ENCODE results near the gene RAB4A.
"Not testable (repeated sequence)": the region's sequence is repeated elsewhere in the genome, so short reads cannot be mapped to it uniquely, and the experiment has no call there.

Gene RAB4A

DNA sequence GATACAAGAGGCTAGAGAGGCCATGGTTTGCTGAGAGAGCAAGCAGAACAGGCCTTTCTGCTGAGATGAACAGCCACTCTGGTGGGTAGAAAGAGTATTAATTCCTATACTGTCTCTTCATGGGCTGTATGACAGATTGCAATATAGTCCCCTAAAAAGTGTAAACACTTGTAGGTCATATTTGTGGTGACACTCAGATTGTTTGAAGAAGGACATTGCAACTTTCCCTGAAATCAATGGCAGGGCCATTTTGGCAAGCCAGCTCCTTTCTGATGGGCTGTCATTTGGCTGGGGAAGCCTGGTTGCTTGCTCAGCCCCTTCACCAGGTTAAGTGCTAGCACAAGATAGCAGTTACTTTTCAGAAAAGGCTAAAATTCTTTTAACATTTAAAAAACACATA, 27.5 kb downstream of the RAB4A start:
- DNase-seq (ENCODE audit: low read depth), result no peak

DNA sequence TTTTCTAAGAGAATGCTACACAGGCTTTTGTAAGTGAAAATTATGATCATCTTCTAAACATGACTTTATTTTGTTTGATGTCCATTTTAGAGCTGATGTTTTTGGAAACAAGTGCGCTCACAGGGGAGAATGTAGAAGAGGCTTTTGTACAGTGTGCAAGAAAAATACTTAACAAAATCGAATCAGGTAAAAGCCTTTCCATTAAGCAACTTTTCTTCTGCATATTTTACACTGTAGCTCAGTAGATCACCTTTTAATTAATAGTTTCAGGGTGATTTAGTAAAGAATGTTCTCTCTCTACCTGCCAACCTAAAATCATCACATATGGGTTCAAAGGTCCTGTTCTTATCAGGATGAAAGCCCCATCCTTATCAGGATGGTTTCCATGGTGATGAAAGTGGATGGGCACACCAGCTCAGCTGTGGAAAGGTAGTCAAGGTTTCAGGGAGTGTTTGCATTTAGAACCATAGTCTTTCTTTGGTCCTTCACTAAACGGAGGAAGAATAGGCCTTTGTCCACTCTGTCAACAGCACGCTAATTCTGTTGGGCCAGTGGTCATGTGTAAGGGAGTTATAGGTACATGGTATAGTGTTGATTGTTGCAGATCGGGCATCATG, 28.1 kb downstream of the RAB4A start:
- DNase-seq (ENCODE audit: low read depth), result no peak

GRCh38 chr1:229300099-229300757, 29.3 kb downstream of the RAB4A start:
- no peak for DNase-seq (ENCODE audit: low read depth)

DNA sequence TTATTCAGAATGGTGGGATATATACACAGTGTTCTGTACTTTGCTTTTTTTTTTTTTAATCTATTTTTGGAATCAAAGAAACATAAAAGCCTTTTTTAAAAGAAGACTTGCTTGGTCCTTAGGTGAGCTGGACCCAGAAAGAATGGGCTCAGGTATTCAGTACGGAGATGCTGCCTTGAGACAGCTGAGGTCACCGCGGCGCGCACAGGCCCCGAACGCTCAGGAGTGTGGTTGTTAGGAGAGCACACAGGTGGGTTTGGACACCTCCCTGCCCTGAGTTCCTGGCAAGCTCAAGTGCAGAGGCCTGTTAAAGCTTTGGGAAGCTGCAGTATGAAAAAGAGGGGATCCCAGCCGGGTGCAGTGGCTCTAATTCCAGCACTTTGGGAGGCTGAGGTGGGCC, 31.8 kb downstream of the RAB4A start:
- no peak for DNase-seq (ENCODE audit: low read depth)

- DNase-seq (ENCODE audit: low read depth), result no peak
Observed at GRCh38 chr1:229303855-229304254, 32.9 kb downstream of the RAB4A start.

- DNase-seq (ENCODE audit: low read depth), result no peak
Observed at GRCh38 chr1:229305392-229305791, 34.5 kb downstream of the RAB4A start.

DNA sequence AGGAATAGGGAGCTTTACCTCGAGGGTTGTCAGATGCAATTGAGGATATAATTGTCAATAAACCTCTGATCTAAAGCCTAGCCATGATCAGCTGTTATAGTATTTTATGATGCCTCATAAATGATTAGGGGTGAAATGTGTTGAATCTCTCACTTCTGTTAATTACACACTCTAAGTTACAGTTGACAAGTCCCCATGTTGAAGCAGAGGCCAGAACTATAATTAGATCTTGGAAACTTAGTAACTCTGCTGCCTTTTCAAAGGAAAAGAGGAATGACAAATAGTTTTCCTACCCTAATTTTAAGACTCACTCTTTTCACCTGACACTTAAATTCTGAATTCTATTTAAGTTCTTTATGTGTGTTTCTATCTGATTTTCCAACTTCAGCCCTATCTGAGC, 38.2 kb downstream of the RAB4A start:
- DNase-seq (ENCODE audit: low read depth), result no peak

DNA sequence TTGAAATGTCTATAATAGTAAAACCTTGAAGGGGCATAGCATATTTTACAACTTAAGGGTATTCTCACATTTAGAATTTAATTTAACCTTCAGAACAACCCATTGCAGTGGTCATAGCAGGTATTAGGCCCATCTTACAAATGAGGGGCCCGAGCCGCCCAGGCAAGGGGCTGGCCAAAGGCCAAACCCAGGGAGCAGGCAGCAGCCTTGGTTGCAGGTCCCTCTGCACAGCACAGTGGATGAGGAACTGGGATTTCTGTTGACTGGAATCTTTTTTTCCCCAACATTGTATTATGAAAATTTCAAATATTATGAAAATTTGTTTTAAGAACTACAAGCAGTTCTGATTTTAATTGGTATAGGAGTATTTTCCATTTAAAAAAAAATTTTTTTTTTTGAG, 38.8 kb downstream of the RAB4A start:
- DNase-seq (ENCODE audit: low read depth), result no peak

- DNase-seq (ENCODE audit: low read depth), result no peak
Observed at GRCh38 chr1:229310833-229311232, 39.9 kb downstream of the RAB4A start.

DNA sequence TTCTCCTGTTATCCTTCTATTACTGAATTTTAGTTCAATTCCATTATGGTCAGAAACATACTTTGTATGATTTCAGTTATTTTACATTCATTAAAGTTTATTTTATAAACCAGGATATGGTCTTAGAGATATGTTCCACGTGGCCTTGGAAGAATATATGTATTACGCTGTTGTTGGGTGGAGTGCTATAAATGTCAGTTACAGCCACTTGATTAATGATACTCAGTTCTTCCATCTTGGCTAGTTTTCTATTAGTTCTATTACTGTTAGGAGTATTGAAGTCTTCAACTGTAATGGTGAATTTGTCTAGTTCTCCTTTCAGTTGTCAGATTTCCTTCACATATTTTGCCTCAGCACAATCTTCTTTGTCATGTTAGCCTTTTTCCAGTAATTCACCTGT, 45.3 kb downstream of the RAB4A start:
- no peak for DNase-seq (ENCODE audit: low read depth)

GRCh38 chr1:229318056-229318455, 47.1 kb downstream of the RAB4A start:
- no peak for DNase-seq (ENCODE audit: low read depth)

GRCh38 chr1:229319487-229319886, 48.6 kb downstream of the RAB4A start:
- no peak for DNase-seq (ENCODE audit: low read depth)

GRCh38 chr1:229323201-229323600, 52.3 kb downstream of the RAB4A start:
- no peak for DNase-seq (ENCODE audit: low read depth)

GRCh38 chr1:229323885-229324553, 53.1 kb downstream of the RAB4A start:
- no peak for DNase-seq (ENCODE audit: low read depth)

DNA sequence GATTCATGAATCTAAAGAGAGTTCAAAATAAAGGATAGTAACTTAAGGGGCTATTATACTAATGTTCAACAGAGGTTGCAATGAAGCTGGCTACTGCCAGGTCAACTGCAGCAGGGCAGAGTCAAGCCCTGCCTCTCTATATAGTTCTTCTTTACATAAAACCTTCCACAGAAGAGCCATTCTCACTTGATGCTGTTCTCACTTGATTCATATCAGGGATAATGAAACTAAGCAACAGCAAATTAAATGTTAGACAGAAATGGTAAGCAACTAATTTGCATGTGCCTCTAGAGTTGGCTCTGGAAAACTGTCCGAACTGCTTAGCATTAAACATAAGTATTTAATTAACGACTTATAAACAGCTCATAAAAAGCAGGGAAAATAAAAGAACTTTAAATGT, 54.5 kb downstream of the RAB4A start:
- no peak for DNase-seq (ENCODE audit: low read depth)

GRCh38 chr1:229325853-229326487, 55.1 kb downstream of the RAB4A start:
- no peak for DNase-seq (ENCODE audit: low read depth)

- DNase-seq (ENCODE audit: low read depth), result no peak
Observed at GRCh38 chr1:229326601-229327000, 55.7 kb downstream of the RAB4A start.

GRCh38 chr1:229327765-229328164, 56.9 kb downstream of the RAB4A start:
- DNase-seq (ENCODE audit: low read depth), result not testable (repeated sequence)

DNA sequence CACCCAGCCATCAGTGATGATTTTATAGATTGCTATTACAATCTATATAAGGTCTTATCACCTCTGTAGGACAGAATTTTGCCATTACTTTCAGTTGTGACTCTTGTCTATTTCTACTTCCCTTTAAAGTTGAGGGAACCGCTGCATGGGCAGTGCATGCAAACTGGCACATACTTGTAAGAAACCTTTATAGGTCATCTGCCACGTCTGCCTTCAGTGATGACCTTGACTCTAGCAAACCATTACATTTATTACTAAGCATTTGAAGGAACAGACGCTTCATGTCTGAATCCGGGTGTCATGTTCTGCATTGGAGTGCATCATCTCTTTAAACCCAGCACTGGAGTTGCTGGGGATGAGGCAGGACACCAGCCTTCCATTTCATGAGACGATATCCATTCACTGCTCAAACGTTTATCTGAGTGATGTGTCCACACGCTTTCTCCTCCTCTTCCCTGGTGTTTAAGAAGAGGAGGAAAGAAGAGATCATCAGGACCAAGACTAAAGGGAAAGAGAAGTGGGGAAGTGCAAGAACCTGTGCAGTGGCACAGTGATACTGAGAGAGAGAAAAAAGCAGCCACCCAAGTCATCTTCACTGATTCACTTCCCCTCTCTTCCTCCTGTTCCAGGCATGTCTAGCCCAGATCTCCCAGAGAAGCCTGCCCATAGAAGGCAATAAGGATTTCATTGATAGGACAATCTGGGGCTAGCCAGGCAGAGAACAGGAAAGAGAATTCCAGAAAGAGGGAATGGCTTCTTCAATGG, 57.9 kb downstream of the RAB4A start:
- no peak for DNase-seq (ENCODE audit: low read depth)

DNA sequence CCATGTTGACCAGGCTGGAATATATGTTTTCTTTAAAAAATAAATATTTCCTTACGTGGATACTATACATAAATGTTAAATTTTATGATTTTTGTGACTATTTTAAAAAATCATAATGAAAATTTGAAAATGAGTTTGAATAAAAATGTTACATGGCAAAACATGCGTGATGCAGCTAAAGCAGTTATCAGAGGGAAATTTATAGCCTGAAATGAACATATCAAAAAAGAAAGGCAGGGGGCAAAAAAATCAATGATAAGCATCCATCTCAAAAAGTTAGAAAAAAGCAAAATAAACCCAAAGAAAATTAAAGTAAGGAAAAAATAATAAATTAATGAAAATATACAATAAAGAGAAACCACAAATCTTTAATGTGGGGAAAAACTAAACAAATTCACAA, 63.4 kb downstream of the RAB4A start:
- no peak for DNase-seq (ENCODE audit: low read depth)

- DNase-seq (ENCODE audit: low read depth), result no peak
Observed at GRCh38 chr1:229334716-229335115, 63.8 kb downstream of the RAB4A start.

DNA sequence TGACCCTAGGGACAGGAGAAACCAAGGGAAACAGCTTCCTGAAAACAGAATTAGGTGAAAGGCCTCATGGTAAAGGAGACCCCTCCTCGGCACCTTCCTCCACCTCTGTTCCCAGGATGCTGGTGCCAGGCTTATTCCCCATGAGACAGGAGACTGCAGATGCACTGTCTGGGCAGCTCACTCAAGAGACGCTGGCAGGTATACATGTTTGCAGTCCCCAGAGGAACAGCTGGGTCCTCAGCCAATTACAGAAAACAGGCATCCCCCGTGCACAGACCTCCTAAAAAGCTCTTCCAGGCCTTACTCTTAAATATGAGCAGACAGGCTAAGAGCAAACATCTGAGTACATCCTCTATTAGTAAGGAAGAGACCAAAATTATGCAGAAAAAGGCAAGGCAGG, 65.4 kb downstream of the RAB4A start:
- DNase-seq (ENCODE audit: low read depth), result no peak
